Spleen (tissue), 7 donors: ENCODE results near the gene LRRC15.

Source experiments
- CTCF ChIP-seq, 11 experiments: fragments of 200-600 bp in 7 of 11; fragments of 450-650 bp in 4 of 11; sonication (generic) in 4 of 11; IDR thresholded peaks in 8 of 11; conservative IDR thresholded peaks in 3 of 11; 1 replicate in 7 of 11; 2 replicates in 4 of 11; pipeline versions ENCODE4 v1.4.0 to v1.8.0; 2016 to 2021; ENCODE audit warnings: antibody characterized with exemption in 11 of 11, inconsistent platforms in 4 of 11, mild to moderate bottlenecking in 1 of 11
- POLR2A ChIP-seq, 3 donors: fragments of 450-650 bp; IDR thresholded peaks; one replicate each; pipeline ENCODE4 v1.5.1; 2017; ENCODE audit warnings: antibody characterized with exemption in 3 of 3, mild to moderate bottlenecking in 1 of 3
- donor health status: DM: no; HTN: no; CAD: no; lungs with moderate emphysema.
- donor health status: DM: no; HTN: no; CAD: no.
- donor health status: DM: no; HTN: no; CAD: no.

- no peak for TF ChIP-seq POLR2A (IDR thresholded peaks at IDR 0.05)
- no peak for TF ChIP-seq CTCF (IDR thresholded peaks at IDR 0.05 in 8 of 11, conservative IDR thresholded peaks at IDR 0.05 in 3 of 11)
These were observed 12.8 kb upstream of the LRRC15 start for GRCh38 chr3:194382196-194382891.
